Measurements from ENCODE around the gene SCIMP.

- TF ChIP-seq POLR2A (IDR thresholded peaks at IDR 0.05) (peak in 1 of 2 donors; percentile 29), CTCF (IDR thresholded peaks at IDR 0.05 in 4 of 5, conservative IDR thresholded peaks at IDR 0.05 in 1 of 5) (no peak)
Observed at GRCh38 chr17:5234645-5235576, at the start of gene SCIMP.

Measured in gastrocnemius medialis (tissue), 4 donors.